Measurements from ENCODE around the gene FOSL2.

The FOSL2 gene

GRCh38 chr2:28397043-28397381 lies 4.4 kb downstream of the FOSL2 start:
- DNase-seq, result no peak

- DNase-seq, result no peak
Measured at GRCh38 chr2:28398101-28398834, 5.6 kb downstream of the FOSL2 start.

GRCh38 chr2:28399289-28399688 lies 6.6 kb downstream of the FOSL2 start:
- no peak for DNase-seq

GRCh38 chr2:28399956-28400355 lies 7.3 kb downstream of the FOSL2 start:
- no peak for DNase-seq

GRCh38 chr2:28400419-28400818 lies 7.8 kb downstream of the FOSL2 start:
- no peak for DNase-seq

GRCh38 chr2:28400921-28401320 lies 8.3 kb downstream of the FOSL2 start:
- DNase-seq, result no peak

GRCh38 chr2:28401411-28401810 lies 8.8 kb downstream of the FOSL2 start:
- DNase-seq, result no peak

- no peak for DNase-seq
Measured at GRCh38 chr2:28401948-28402550, 9.4 kb downstream of the FOSL2 start.

- DNase-seq, result no peak
Measured at GRCh38 chr2:28403370-28403956, 10.8 kb downstream of the FOSL2 start.

- no peak for DNase-seq
Measured at GRCh38 chr2:28404086-28404485, 11.4 kb downstream of the FOSL2 start.

- no peak for DNase-seq
Measured at GRCh38 chr2:28405537-28405936, 12.9 kb downstream of the FOSL2 start.

GRCh38 chr2:28406276-28407096 lies 13.8 kb downstream of the FOSL2 start:
- DNase-seq, result no peak

- no peak for DNase-seq
Measured at GRCh38 chr2:28407131-28407975, 14.7 kb downstream of the FOSL2 start.

- no peak for DNase-seq
Measured at GRCh38 chr2:28407976-28408690, 15.5 kb downstream of the FOSL2 start.

- DNase-seq, result no peak
Measured at GRCh38 chr2:28408764-28409599, 16.3 kb downstream of the FOSL2 start.

- no peak for DNase-seq
Measured at GRCh38 chr2:28411166-28411755, 18.6 kb downstream of the FOSL2 start.

GRCh38 chr2:28411956-28412609 lies 19.4 kb downstream of the FOSL2 start:
- no peak for DNase-seq

GRCh38 chr2:28412625-28413151 lies 20.0 kb downstream of the FOSL2 start:
- DNase-seq, result no peak

GRCh38 chr2:28413152-28413898 lies 20.7 kb downstream of the FOSL2 start:
- DNase-seq, result no peak

All from SIG-M5 (cell line).